Stimulated activated naive CD4-positive, alpha-beta T cell (primary cell): ENCODE results near the gene DCAF6.
"Not testable (repeated sequence)": the region's sequence is repeated elsewhere in the genome, so short reads cannot be mapped to it uniquely, and the experiment has no call there.

Source experiments
- DNase-seq, 6 experiments: peaks; one replicate each; lab custom pipeline; 2025; lab: John Stamatoyannopoulos, UW

The DCAF6 gene

DNA sequence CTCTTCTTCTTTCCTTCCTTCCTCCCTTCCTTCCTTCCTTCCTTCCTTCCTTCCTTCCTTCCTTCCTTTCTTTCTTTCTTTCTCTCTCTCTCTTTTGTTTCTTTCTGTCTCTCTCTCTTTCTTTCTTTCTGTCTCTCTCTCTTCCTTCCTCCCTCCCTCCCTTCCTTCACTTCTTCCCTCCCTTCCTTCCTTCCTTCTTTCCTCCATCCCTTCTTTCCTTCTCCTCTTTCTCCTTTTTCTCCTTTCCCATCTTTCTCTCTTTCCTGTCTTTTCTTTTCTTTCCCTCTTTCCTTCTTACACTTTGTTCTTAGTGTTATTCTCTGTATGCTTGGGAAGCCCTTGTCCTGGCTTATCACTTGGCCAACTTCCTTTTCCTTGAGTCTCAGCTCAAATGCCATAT lies 72.8 kb downstream of the DCAF6 start:
- no peak for DNase-seq

DNA sequence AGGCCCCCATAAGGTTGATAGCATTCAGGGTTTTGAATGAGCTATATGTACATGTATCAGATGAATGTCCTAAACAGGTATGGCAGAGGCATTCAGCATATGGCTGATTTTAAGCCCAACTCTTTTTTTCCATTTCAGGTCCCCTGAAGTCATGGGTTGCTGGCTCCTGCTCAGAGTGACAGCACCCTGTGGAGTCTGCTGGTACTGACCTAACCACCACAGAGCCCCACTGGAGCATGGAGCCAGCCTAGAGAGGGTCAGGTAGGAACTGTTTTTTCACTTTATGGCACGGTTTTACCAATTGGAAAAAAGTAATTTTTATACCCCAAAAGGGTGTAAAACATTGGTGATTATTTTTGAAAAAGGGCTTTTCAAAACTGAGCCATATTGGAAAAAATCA lies 82.9 kb downstream of the DCAF6 start:
- DNase-seq: no peak

DNA sequence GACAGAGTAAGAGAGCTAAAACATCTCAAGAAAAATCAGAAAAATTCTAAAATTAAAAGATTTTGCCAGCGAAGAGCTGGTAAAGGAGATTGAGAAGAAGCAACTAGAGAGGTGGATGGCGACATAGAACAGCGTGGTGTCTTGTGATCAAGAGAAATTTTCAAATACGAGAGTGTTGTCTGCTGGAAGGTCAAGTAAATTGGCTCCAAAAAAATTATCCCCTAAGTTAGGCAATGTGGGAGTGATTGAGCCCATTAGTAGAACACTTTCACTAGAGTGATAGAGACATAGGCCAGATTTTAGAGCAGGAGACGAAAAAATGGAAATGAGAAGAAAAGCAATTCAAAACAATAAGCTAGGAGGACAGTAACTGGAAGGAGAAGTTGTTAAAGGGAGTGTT lies 94.7 kb downstream of the DCAF6 start:
- no peak for DNase-seq

DNA sequence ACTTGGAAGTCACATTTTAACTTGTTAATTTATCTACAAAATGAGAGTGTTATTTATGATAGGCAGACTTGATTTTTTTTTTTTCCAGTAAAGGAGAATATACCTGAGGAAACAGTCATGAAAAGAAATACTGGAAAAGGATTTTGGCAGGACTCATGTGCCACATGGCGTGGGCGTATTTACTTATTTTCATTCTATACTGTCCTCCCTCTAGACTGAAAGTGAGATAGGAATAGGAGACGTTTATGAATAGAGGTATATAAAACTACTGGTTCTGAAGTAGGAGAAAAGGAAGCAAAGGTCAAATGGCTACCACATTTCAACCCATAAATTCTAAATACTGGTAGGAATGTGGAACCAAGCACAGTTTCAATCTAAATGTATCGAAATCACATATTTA lies 95.1 kb downstream of the DCAF6 start:
- DNase-seq: no peak

DNA sequence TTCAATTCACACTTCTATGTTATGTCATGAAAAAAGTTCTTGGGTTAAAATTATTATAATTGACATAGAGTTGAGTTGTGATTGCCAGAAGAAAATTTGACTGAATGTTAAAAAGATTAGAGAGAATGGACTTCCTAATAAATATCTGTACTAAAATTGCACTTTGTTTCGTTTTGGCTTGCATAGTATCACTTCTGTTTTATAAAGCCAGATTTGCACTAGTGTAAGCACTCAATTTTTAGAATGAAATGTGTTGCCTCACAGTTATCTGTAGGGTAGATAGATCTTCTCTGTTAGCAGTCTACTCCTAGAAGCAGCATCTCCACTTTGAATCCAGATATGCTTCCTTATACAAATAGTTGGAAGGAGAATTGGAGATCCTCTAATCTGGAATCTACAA lies 95.5 kb downstream of the DCAF6 start:
- no peak for DNase-seq

DNA sequence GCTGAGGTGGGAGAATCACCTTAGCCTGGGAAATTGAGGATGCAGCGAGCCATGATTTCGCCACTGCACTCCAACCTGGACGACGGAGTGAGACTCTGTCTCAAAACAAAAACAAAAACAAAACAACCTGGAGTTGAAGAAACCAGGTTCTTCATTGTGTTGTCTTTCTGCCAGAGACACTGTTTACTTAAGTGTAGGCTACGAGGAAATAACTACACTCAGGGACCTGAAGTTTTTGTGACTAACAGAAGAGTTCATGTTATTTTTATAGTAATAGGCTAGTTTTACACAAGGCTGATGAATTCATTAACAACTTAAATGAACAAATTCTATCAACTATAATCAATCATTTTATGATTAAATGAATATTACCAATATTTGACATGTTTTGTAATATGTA lies 98.9 kb downstream of the DCAF6 start:
- DNase-seq: no peak

DNA sequence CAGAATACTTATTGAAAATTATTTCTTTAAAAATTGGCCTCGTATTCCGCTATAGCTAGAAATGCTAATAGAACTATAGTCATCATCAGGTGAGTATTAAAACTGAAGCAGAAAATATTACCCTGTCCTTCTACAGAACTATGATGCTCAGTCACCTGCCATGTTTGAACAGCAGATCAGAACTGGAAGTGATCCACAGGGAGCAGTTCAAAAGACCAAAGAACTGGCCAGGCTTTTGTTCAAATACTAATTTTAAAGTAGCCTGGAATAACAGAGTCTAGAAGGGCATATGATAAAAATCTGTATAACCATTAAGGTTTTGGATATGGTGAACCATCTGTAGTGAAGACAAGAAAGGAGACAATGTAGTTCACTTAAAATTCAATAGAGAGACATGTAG lies 105.9 kb downstream of the DCAF6 start:
- no peak for DNase-seq

DNA sequence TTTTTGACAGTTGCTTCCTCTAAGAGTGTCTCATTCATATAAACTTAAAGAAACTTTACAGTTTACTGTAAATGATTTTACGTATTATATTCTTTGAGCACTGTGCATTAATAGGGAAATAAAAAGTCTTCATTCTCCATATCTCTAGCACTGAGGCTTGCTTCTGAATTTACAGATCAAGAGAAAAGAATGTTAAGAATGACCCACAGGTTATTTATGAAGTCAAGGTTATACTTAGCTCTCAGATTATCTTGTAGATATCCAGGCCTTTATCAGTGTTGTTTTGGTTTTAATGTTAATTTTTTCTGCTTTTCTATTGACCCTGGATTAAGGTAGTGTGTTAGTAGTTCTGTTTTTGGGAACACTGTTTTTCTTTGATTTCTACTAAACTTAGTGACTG lies 108.8 kb downstream of the DCAF6 start:
- DNase-seq: no peak

DNA sequence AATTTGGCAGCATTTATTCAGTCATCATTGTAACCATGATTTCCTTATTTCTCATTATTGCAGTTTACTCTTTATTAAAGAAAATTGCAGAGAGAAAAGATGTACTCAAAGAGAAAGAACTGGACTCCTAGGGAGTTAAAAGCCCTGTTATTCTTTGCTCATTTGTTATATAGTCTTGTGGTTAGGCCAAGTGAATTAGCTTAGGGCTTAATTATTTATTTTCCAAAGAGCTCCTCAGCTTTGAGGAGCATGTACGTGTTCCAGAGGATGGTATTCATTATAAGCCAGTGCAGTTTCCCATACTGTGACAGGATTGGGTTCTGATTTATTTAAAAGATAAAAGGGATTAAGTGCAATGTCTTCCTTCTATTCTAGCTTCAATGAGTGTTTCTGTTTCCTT lies 113.8 kb downstream of the DCAF6 start:
- no peak for DNase-seq

DNA sequence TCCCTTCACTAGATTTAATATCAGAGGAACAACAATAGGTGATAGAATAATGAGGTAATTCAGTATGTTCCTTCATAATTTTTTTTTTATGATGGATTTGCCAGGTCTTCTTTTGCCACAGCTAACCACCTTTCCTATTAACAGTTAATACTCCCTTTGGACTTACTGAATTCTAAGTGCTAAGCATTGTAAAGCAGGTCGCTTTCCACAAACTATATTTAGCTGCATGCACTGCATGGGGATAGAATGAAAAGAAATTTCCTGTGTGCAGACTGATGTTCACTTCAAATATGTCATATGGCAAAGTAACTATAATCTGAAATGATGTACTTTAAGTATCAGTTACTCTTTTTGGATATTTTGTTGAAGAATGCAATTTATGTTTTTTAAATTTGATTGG lies 114.4 kb downstream of the DCAF6 start:
- DNase-seq: no peak

DNA sequence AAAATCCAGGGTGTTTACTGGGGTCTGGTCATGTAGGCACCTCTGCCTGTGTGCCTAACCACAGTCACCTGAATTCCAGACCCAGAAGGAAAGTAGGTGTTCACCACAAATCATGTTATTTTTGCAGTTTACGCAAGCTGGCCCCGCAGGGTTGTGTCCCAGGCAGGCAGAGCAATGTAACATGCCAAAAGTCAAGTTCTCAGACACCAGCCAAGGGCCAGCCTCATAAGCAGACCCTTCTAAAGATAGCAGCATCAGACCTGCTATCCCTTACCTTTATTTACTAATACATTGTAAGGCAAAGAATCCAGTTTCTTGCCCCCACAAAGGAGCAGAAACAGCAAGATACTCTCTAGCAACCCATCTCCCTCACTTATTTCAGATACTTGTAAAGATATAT lies 117.2 kb downstream of the DCAF6 start:
- DNase-seq: no peak

DNA sequence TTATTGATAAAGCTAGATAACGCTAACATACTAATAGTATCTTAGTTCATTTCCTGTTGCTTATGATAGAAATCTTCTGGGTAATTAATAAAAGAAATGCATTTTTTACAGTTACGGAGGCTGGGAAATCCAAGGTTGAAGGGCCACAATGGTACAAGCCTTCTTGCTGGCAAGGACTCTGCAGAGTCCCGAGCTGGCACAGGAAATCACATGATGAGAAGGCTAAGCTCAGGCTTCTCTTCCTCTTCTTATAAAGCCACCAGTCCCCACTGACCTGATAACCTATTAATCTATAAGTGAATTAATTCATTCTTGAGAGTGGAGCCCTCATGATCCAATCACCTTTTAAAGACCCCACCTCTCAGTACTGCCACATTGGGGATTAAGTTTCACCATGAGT lies 117.6 kb downstream of the DCAF6 start:
- DNase-seq: no peak

DNA sequence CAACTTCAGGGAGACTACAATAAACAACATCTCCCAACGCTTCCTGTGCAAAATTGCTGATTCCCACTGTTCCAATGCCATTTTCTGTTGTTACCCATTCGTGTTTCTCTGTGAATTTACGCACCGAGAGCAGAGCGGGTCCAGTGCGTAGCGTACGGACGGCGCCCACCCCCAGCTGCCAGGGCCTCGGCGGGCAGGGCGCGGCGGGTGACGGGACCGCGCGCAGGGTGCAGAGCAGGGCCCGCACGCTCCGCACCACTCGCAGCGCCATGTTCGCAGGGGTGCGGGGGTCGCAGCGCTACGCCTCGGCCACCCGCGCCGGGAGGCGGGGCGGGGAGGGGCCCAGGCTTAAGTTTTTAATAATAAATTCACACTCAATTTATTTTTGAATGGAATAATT lies 119.7 kb downstream of the DCAF6 start:
- DNase-seq: not testable (repeated sequence)

DNA sequence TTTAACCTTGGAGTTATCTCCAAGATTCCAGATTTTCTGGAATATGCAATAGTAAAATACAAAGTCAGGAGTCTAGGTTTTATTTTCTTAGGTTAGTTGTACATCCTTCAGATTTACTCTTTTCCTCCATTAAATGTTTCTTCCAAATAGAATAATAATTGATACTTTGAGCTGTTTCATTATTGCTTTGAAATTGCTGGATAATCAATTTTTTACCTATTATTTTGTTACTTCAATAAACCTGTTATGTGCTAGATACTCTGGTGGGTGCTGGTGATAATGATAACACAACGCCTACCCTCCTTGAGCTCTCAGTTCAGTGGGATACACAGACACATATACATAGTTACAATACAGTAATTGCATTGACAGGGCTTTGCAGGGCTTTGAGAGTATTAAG lies 120.9 kb downstream of the DCAF6 start:
- DNase-seq: no peak

DNA sequence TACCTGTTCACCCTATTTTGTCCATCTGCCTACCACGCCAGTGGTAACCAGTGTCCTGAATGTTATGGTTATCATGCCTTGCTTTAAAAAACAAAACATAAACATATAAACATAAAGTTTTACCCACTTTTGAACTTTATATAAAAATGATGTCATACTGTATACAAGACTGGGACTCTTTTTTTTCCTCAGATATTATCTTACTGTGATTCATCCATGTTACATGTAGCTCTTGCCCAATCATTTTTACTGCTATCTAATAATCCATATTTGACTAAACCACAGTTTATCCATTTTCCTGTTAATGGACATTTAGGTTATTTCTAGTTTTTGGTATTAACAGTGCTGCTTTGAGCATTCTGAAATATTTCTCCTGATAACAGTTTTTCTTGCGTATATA lies 121.4 kb downstream of the DCAF6 start:
- no peak for DNase-seq

DNA sequence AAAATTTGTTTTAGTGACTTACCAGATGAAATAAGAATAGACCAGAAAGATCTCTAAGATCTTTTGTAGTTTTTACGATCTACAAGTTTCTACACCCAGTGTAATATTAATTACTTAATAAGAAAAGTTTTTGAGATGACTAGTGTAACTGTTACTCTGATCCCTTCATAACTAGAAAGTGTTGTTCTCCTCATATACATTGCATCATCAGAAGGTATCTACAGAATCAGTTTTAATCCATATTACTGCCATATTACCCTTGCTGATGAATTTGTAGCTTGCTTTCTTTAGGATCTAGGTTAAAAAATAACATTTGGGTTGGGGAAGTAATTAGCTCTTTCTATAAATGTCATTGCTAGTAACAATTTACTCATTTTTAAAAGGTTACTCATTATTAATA lies 127.7 kb downstream of the DCAF6 start:
- no peak for DNase-seq

DNA sequence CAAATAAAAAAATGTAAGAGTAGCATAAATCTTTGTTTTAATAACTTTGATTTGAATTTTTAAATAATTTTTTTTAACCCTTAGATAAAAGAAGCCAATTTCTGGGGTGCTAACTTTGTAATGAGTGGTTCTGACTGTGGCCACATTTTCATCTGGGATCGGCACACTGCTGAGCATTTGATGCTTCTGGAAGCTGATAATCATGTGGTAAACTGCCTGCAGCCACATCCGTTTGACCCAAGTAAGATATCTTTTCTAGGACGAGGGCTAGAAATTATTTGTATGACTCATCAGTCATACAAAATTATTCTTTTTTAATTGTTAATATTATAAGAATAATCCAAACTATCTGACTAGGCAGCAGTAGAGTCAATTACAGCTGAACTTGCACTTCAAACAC lies 129.0 kb downstream of the DCAF6 start:
- DNase-seq: no peak

DNA sequence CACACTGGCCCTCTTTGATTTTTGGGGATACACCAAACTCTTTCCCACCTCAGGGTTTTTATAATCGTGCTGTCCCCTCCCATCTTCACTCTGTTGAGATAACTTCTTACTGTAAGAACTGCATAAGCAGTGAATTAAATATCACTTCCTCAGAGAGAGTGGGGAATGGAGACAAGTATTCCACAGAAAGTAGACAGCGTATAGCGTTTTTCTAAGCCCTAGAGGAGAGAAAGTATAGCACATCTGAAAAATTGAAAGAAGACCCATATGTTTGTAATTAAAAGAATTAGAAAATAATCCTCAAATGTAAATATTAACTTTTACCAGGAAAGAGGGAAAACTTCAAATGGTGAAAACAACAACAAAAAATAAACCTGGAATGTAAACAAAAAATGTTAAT lies 132.9 kb downstream of the DCAF6 start:
- no peak for DNase-seq

DNA sequence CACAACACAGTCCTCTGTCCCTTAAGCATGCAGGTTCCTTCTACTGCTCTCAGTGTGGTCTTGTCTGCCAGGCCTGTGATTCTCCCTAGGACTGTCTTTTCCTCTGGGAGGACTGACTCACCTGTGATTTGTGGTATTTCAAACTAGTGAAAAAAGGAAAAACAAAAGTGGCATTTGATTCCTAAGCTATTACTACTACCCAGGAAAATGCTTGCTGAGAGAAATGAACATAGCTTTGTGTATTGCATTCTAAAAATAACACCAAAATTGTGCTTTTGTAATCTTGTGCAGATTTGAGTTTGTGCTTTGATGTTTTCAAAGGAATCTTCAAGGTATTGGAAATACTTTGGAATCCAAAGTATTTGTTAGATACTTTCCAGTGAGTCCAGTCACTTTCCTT lies 143.3 kb downstream of the DCAF6 start:
- DNase-seq: no peak

DNA sequence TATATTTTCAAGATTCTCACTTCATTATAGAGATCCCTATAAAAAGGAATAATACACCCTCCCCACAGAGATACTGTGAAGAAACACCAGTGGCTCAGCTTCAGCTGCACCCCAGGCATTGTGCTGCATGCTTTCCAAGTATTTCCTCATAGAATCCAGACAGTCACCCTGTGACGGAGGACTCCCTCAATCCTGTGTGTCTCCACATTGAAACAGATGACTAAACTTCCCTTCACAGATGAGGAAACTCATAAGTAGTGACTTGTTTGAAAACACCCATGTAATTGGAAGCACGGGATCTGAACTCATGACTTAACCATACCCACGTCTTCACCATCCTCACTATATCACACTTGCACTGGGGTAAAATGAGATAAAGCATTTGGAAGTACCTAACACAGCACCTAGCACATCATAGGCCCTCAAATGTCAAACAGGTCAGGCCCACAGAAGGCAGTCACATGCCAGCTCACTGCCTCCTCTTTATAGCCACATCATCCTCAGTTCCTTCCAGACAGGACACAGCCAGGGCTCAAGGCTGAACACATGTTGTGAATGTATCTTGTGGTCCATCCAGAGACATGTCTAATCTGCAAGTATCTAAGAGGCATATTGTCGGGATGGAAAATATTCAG lies 145.0 kb downstream of the DCAF6 start:
- no peak for DNase-seq

DNA sequence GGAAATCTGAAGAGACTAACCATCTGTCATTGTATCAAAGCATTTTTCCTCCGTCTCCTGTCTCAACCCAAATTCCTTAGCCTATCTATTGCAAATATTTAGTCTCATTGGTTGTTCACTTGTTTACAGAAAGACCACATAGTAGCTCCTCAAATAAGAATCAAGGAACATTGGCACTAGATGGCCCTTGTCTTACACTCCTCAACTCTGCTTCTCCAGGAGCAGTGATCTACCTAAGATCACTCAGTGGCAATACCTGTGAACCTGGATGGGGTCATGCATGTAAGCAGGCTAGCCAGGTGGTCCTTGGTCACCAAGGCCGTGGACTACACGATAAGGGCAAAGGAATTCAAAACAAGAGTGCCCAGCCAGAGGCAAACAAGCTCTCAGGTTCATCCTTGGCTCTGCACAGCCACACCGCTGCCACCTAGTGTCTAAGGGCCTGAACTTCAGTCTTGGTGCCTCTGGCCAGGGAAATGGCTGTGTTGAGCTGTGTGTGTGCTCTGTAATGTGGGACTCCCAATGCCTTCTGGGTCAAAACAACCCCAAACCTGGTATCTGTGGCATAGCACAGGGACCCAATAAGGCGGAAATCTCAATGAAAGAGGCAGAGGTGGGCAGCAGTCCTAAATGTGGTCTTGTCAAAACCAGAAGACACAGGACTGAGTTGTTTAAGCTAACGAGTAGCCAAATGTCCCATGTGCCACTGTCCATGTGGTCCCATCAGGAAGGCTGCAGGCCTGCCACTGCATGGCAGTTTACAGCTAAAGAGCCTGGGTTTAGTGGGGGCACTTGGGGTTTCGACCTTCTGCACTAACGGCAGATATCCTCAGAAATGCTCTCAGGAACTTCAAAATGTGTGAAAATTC lies 145.8 kb downstream of the DCAF6 start:
- peak in 5 of 6 experiments; percentile 1 to 62 (median 32) for DNase-seq

DNA sequence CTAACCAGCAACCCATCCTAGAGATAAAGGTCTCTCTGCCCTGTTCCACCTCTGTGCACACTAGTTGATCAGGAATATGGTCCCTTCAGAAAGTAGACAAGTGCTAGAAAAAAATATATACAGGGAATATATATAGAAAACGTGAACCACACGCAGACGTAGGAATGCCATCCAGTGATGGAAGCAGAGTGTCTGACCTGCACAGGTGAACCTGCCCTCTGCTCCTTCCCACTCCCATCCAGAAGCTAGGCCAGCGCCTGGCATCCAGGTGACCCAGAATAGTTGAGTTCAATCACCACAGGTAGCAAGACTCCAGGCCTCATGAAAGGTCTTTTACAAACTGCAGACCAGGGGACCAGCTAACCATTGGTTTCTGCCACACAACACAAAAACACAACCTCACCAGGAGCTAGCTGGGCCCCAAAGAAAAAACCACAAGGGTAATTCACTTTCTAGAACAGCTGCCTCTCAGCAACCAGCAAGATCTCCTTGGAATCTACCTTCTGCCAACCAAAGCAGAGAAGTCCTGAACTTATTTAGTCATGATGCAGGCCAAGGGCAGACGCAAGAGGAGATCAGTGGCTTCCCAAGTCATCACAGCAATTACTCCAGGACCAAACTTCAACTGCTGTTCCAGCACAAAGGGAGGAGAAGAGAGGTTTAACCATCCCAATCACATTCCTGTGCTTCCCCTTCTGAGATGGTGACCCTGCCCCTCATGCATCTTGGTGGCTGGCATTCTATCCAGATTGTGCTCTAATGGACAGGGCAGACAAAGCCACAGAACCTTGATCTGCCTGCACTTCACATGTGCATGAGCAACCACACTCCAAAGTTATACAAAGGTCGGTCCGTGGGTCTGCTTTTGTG lies 147.2 kb downstream of the DCAF6 start:
- no peak for DNase-seq
